ENCODE results near the gene PSME2.

The PSME2 gene

GRCh38 chr14:24185026-24185425 is 38.6 kb upstream of the PSME2 start:
- peaks cover 81% of the 10 kb centered on the region for H3K36me3 Mint-ChIP-seq (ENCODE audit: low read depth)

GRCh38 chr14:24184104-24184970 is 37.9 kb upstream of the PSME2 start:
- intact Hi-C loops (cut with micrococcal nuclease), result no loop called here
- Mint-ChIP-seq H3K4me1 (ENCODE audit: low read depth) (peaks cover 22% of the 10 kb centered on the region), H3K27ac (no peak overlapping the region), H3K27me3 (no peaks in the 10 kb centered on the region), H3K36me3 (ENCODE audit: low read depth) (peaks cover 84% of the 10 kb centered on the region), H3K4me3 (no peak overlapping the region), H3K9me3 (no peaks in the 10 kb centered on the region)

More at GRCh38 chr14:24185026-24185425, 38.6 kb upstream of the PSME2 start:
- Mint-ChIP-seq H3K27ac (no peak overlapping the region), H3K4me1 (ENCODE audit: low read depth) (peaks cover 27% of the 10 kb centered on the region), H3K9me3 (no peaks in the 10 kb centered on the region), H3K27me3 (no peaks in the 10 kb centered on the region), H3K4me3 (no peak overlapping the region)
- intact Hi-C loops (cut with micrococcal nuclease), result no loop called here

GRCh38 chr14:24183014-24183481 is 36.6 kb upstream of the PSME2 start:
- Mint-ChIP-seq H3K27me3 (no peaks in the 10 kb centered on the region), H3K4me1 (ENCODE audit: low read depth) (peaks cover 12% of the 10 kb centered on the region), H3K27ac (no peak overlapping the region), H3K36me3 (ENCODE audit: low read depth) (peaks cover 92% of the 10 kb centered on the region), H3K9me3 (no peaks in the 10 kb centered on the region), H3K4me3 (no peak overlapping the region)
- intact Hi-C loops (cut with micrococcal nuclease), result no loop called here

- Mint-ChIP-seq H3K4me3 (no peak overlapping the region), H3K36me3 (ENCODE audit: low read depth) (peaks cover 99% of the 10 kb centered on the region), H3K27ac (no peak overlapping the region), H3K9me3 (no peaks in the 10 kb centered on the region), H3K27me3 (no peaks in the 10 kb centered on the region), H3K4me1 (ENCODE audit: low read depth) (peaks cover 5% of the 10 kb centered on the region)
- intact Hi-C loops (cut with micrococcal nuclease), result no loop called here
Observed at GRCh38 chr14:24182110-24182882, 35.9 kb upstream of the PSME2 start.

GRCh38 chr14:24181371-24182077 is 35.1 kb upstream of the PSME2 start:
- H3K9me3 Mint-ChIP-seq, result no peaks in the 10 kb centered on the region
- peaks cover 100% of the 10 kb centered on the region for H3K36me3 Mint-ChIP-seq (ENCODE audit: low read depth)
- intact Hi-C loops (cut with micrococcal nuclease), result no loop called here
- no peak overlapping the region for H3K4me3 Mint-ChIP-seq
- no peaks in the 10 kb centered on the region for H3K27me3 Mint-ChIP-seq
- no peaks in the 10 kb centered on the region for H3K4me1 Mint-ChIP-seq (ENCODE audit: low read depth)
- H3K27ac Mint-ChIP-seq, result no peak overlapping the region

- Mint-ChIP-seq H3K4me1 (ENCODE audit: low read depth) (no peaks in the 10 kb centered on the region), H3K27ac (no peak overlapping the region), H3K9me3 (no peaks in the 10 kb centered on the region), H3K36me3 (ENCODE audit: low read depth) (peaks cover 100% of the 10 kb centered on the region), H3K27me3 (no peaks in the 10 kb centered on the region), H3K4me3 (no peak overlapping the region)
- intact Hi-C loops (cut with micrococcal nuclease), result no loop called here
Observed at GRCh38 chr14:24179961-24180796, 33.8 kb upstream of the PSME2 start.

- no peak overlapping the region for H3K27ac Mint-ChIP-seq
Observed at GRCh38 chr14:24179294-24179960, 33.0 kb upstream of the PSME2 start.

GRCh38 chr14:24178399-24179178 is 32.2 kb upstream of the PSME2 start:
- Mint-ChIP-seq H3K9me3 (no peaks in the 10 kb centered on the region), H3K4me1 (ENCODE audit: low read depth) (no peaks in the 10 kb centered on the region), H3K36me3 (ENCODE audit: low read depth) (peaks cover 100% of the 10 kb centered on the region), H3K27ac (no peak overlapping the region), H3K4me3 (no peak overlapping the region), H3K27me3 (no peaks in the 10 kb centered on the region)
- intact Hi-C loops (cut with micrococcal nuclease), result no loop called here

More at GRCh38 chr14:24179294-24179960, 33.0 kb upstream of the PSME2 start:
- Mint-ChIP-seq H3K4me3 (no peak overlapping the region), H3K36me3 (ENCODE audit: low read depth) (peaks cover 100% of the 10 kb centered on the region), H3K4me1 (ENCODE audit: low read depth) (no peaks in the 10 kb centered on the region), H3K9me3 (no peaks in the 10 kb centered on the region), H3K27me3 (no peaks in the 10 kb centered on the region)
- intact Hi-C loops (cut with micrococcal nuclease), result no loop called here

GRCh38 chr14:24177891-24178290 is 31.5 kb upstream of the PSME2 start:
- Mint-ChIP-seq H3K36me3 (ENCODE audit: low read depth) (peaks cover 100% of the 10 kb centered on the region), H3K4me3 (no peak overlapping the region), H3K27me3 (no peaks in the 10 kb centered on the region), H3K9me3 (no peaks in the 10 kb centered on the region), H3K27ac (no peak overlapping the region), H3K4me1 (ENCODE audit: low read depth) (no peaks in the 10 kb centered on the region)
- intact Hi-C loops (cut with micrococcal nuclease), result no loop called here

- intact Hi-C loops (cut with micrococcal nuclease), result no loop called here
- no peaks in the 10 kb centered on the region for H3K9me3 Mint-ChIP-seq
- H3K27me3 Mint-ChIP-seq, result no peaks in the 10 kb centered on the region
- peaks cover under 1% of the 10 kb centered on the region for H3K4me1 Mint-ChIP-seq (ENCODE audit: low read depth)
- no peak overlapping the region for H3K4me3 Mint-ChIP-seq
- no peak overlapping the region for H3K27ac Mint-ChIP-seq
- peaks cover 100% of the 10 kb centered on the region for H3K36me3 Mint-ChIP-seq (ENCODE audit: low read depth)
Observed at GRCh38 chr14:24177041-24177825, 30.8 kb upstream of the PSME2 start.

GRCh38 chr14:24176599-24176998 is 30.2 kb upstream of the PSME2 start:
- Mint-ChIP-seq H3K4me3 (no peak overlapping the region), H3K4me1 (ENCODE audit: low read depth) (peaks cover 7% of the 10 kb centered on the region), H3K9me3 (no peaks in the 10 kb centered on the region), H3K27me3 (peaks cover 3% of the 10 kb centered on the region), H3K36me3 (ENCODE audit: low read depth) (peaks cover 100% of the 10 kb centered on the region), H3K27ac (no peak overlapping the region)
- intact Hi-C loops (cut with micrococcal nuclease), result no loop called here

GRCh38 chr14:24172871-24173281 is 26.5 kb upstream of the PSME2 start:
- Mint-ChIP-seq H3K27me3 (peaks cover 13% of the 10 kb centered on the region), H3K9me3 (no peaks in the 10 kb centered on the region), H3K27ac (no peak overlapping the region), H3K4me3 (no peak overlapping the region), H3K4me1 (ENCODE audit: low read depth) (peaks cover 25% of the 10 kb centered on the region), H3K36me3 (ENCODE audit: low read depth) (peaks cover 96% of the 10 kb centered on the region)
- intact Hi-C loops (cut with micrococcal nuclease), result no loop called here

Measured in dendritic cell treated with granulocyte-macrophage colony-stimulating factor and Interleukin-4, amounts not matched to agents 40 ng/mL and 50 ng/mL, for 4 days (primary cell).